T-helper 22 cell (primary cell): Measurements from ENCODE around the gene LMTK3.

Experiments
- DNase-seq: peaks from one replicate; pipeline ENCODE4 v3.0.0-alpha.2; 2020; ENCODE audit warnings: low read depth

The LMTK3 gene

GRCh38 chr19:48471836-48472235 lies 39.8 kb downstream of the LMTK3 start:
- DNase-seq = no peak

- no peak for DNase-seq
These were observed 40.8 kb downstream of the LMTK3 start for GRCh38 chr19:48470856-48471255.

- DNase-seq = no peak
These were observed 41.5 kb downstream of the LMTK3 start for GRCh38 chr19:48469934-48470680.

DNA sequence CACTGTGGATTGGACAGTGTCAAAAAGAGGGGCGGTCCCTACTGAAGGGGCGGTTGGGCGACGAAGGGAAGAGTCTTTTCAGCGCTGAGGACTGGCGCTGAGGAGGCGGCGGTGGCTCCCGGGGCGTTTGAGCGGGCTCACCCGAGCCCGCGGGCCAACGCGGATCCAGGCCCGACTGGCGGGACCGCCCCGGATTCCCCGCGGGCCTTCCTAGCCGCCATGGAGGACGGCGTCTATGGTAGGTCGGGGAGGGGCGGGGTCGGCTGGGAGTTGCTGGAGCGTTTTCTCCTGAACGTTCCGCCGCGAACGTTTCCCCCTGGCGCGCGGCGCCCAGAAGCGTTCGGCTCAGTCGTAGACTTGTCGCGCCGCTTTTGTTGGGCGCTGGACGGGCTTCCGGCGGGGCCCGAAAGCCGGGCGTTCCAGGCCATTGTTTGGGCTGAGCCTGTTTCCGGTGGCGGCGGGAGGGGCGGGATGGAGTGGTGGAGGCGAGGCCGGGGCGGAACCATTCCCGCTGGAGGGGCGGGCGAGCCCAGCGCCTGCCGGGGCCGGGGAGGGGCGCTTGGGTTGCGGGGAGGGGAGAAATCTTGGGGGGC lies 42.2 kb downstream of the LMTK3 start, which contains the start of gene CYTH2:
CYTH2 (plus strand) TSS at position 81 of the 593 bp plus-strand sequence; CDS start at position 220, 139 bp downstream.
- peak; percentile 62 for DNase-seq

DNA sequence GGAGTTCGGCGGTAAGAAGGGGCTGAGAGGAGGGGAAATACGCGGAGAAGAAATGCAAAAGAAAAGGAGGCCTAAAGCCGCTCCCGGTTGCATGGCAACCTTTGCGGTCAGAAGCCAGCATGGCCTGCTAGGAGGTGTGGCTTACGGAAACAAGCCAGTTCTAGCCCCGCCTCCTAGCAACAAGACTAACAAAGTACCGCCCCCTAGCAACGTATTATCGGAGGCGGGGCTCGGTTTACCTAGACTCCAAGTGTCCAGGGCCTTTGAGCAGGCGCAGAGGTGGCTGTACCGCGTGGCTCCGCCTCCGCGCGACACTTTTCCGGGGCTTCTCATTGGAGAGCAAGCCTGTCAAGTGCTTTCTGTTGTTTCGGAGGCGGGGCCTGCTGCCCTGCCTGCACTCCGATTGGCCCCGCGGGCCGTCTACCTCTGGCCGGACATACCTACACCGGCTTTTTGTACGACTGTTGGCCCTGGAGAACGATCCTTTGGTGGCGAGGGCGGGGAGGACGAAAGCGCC lies 42.8 kb downstream of the LMTK3 start:
- DNase-seq = peak; percentile 100

DNA sequence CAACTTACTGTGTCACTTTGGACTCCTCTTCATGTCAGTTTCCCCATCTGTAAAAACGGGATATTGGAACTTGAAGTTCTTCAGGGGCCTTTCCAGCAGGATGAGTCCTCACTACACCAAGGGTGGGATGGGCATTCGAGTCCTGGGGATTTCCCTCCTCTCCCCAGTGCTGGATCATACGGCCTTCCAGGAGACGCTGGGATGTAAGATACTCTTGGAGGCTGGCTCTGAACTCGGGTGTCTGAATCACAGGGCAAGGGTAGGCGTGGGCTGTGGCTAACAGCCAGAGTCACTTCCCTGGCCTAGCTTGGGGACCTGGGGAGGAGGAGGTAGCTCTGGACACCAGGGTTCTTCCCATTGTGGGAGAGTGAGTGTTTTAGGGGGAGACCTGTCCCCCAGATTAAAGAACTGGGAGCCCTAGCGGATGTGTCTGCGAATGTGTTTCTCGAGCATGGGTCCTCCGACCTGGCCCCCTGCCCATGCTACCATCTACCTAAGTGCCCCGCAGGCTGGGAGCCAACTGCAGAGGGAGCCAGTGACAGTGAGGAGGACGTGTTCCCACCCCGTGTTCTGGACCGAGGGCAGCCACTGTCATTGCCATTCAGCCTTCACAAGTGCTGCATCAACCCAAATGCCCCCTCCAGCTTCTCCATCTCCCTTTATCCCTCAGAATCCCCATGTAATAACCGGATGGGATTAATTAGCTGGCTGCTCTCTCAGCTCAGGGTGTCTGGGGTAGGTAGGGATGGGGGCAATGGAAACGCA lies 44.9 kb downstream of the LMTK3 start:
- no peak for DNase-seq

DNA sequence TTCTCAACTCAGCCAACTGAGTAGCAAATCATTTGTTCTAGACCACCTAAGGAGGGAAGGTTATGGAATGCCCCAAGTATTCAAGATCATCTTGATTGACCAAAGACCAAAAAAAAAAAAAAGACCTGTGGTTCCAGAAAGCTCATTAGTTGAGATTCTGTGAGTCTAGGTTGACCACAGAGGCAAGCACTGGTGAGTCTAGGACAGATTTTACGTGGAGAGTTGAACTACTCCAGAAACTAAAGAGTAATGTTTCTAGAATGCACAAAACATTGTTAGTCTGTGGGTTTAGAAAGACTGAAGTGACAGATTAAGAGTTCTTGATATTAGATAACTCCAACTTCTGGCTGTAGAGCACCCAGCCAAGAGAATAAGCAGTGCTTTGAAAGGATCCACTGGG lies 46.4 kb downstream of the LMTK3 start:
- DNase-seq = no peak

- no peak for DNase-seq
These were observed 49.5 kb downstream of the LMTK3 start for GRCh38 chr19:48461982-48462655.

- no peak for DNase-seq
These were observed 50.0 kb downstream of the LMTK3 start for GRCh38 chr19:48461651-48461981.

- DNase-seq = no peak
These were observed 53.6 kb downstream of the LMTK3 start for GRCh38 chr19:48458016-48458415.

DNA sequence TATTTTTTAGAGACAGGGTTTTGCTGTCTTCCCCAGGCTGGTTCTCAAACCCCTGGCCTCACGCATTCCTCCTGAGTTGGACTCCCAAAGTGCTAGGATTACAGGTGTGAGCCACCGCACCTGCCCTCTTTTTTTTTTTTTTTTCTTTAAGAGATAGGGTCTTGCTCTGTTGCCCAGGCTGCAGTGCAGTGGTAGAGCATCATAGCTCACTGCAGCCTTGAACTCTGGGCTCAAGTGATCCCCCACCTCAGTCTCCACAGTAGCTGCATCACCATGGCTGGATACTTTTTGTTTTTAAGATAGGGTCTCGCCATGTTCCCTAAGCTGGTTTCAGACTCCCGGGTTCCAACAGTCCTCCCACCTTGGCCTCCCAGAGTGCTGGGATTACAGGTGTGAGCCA lies 54.8 kb downstream of the LMTK3 start:
- DNase-seq = no peak

DNA sequence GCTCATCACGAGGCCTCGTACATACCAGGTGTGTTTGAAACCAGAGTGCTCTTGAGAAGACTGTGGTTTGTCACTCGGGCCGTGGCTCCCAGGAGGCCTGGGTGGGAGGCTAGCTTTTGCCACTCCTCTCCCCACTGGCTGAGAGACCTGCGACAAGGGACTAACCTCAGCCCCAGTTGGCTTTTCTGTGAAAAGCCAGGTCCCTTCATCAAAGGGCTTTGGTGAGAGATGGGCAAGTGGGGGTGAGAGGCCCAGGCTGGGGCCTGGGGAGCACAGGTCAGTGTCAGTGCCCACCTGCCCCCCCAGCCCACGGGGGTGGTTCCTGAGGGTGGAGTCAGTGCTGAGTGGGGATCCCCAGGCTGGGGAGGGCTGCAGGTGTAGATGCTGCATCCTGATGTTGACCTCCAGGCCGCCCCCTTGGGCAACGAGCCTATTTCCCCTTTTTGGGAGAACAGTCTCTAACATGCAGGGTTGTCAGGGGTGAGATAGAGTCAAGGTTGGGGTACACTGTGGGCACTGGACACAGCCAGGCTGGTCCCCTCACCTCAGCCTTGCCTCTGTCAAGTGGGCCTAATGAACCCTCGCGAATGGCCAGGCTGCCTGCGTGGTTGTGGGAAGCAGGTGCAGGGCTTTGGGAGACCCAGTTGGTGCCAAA lies 55.6 kb downstream of the LMTK3 start:
- no peak for DNase-seq

DNA sequence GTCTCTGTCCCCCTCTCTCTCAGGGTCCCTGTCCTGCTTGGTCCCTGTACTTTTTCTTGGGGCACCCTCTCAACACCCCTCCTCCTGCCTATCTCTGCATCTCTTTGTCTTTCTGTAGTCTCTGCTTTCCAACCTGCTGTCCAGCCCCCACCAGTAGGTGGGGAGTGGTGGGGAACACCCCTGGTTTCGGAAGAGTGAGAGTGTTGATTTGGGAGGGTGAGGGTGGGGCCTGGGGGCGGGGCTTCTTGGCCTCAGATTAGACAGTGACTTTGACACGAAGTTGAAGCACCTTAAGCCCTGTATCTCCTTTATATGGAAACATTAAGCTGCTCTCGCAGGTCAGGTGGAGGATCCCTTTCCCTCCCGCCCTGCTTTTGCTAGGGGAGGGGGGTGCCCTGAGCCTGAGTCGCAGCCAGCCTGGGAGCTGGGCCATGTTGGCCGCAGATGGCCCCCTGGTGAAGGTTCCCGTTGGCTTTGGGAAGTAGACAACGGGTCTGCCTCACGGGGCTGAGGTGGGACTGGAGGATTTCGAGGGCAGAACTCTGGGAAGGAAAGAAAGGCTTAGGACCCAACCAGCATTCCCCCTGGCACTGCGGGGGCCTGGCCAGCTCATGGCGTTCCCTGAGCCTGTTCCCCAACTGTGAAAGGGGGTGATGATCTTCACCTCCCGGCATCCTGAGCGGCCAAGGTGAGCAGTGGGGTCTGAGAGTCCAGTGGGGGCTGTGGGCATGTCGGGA lies 56.3 kb downstream of the LMTK3 start, which contains the start of gene KCNJ14:
KCNJ14 (plus strand) TSS at position 404 of the 737 bp plus-strand sequence. CDS start 6,151 bp downstream, outside the sequence.
- no peak for DNase-seq

DNA sequence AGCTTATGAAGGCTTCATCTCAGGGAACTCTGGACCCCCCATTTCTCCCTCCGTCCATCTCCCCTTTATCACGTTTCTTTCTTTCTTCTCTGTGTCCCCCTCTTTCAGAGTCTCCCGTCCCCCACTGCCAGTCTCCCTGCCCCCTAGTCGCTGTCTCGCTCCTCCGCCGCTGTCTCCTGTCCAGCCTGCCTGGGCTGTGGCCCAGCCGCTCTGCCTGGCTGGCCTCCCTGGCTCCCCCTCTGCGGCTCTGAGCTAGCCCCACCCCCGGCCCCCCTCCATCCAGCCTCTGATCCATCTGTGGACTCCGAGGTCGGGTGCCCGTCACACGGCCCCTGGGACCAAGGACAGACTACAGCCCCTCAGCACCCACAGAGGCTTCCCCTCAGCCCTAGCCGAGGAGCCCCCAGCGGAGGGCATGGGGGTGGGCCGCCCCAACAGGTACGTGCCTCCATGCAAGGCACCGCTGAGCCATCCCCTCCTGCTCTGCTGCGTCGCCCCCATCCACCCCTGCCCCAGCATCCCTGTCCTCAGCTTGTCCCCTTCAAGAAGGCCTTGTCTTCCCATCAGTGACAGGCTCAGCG lies 57.4 kb downstream of the LMTK3 start:
- DNase-seq = no peak

DNA sequence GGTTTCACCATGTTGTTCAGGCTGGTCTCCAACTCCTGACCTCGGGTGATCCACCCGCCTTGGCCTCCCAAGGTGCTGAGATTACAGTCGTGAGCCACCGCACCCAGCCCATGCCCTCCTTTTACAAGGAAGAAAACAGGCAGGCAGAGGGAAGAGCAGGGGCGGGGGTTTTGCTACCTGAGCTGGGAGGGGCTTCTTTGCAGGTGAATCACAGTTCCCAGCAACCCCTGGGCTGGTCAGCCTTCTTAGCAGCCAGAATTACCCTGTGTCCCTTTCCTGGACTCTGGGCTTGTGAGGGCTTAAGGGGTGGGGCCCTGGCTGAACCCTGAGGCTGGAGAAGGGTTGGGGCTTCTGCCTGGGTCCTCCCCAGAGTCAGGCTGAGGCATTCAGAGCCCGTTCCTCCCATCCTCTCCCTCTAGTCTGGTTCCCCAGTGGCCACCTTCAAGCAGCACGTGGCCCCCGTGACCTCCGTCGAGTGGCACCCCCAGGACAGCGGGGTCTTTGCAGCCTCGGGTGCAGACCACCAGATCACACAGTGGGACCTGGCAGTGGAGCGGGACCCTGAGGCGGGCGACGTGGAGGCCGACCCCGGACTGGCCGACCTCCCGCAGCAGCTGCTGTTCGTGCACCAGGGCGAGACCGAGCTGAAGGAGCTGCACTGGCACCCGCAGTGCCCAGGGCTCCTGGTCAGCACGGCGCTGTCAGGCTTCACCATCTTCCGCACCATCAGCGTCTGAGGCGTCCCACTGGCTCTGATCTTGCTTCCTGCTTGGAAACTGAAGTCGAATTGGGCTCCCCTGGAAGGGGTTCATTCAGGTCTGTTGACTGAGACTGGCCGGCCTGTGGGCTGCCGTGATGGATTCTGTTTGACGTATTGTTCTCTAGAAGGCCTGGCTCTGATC lies 59.1 kb downstream of the LMTK3 start:
- no peak for DNase-seq

DNA sequence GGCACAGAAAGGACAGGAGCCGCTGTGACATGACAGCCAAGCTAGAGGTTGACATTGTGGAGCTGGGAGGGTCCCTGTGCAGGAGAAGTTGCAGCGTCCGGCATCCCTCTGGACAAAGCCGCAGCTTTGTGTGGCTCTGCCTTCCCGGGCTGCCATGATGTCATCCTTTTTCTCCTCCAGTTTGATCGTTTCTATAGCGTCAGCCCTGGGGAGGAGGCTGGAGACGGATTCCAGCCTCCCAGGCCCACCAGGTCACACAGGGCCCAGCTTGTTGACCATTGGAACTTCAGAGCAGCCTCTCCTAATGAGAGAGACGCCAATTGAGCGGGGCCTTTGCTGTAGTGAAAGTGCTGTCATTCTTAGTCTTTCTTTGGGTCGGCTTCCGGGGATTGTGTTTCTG lies 60.0 kb downstream of the LMTK3 start:
- DNase-seq = no peak

DNA sequence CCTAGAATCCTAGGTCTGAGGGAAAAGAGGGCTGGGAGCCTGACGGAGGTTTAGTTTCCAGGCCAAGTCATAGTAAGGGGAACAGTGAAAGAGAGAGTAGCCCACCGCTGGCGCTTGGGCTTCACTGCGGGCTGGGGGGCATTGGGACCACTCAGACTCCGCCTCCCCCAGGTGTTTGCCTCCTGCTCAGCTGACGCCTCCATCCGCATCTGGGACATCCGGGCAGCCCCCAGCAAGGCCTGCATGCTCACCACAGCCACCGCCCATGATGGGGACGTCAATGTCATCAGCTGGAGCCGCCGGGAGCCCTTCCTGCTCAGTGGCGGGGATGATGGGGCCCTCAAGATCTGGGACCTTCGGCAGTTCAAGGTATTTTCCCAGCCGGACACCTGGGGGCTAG lies 60.8 kb downstream of the LMTK3 start:
- no peak for DNase-seq

DNA sequence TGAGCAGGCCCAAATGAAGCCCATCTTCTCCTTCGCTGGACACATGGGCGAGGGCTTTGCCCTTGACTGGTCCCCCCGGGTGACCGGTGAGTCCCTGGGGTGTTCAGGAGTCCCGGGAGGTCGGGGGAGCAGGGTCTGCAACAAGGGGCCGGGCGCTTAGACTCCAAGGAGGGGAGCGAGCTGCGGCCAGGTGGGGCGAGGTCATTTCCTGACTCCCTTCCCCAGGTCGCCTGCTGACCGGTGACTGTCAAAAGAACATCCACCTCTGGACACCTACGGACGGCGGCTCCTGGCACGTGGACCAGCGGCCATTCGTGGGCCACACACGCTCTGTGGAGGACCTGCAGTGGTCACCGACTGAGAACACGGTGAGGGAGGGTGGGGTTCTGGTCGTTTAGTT lies 61.2 kb downstream of the LMTK3 start:
- no peak for DNase-seq

- no peak for DNase-seq
These were observed 63.1 kb downstream of the LMTK3 start for GRCh38 chr19:48448563-48448962.

DNA sequence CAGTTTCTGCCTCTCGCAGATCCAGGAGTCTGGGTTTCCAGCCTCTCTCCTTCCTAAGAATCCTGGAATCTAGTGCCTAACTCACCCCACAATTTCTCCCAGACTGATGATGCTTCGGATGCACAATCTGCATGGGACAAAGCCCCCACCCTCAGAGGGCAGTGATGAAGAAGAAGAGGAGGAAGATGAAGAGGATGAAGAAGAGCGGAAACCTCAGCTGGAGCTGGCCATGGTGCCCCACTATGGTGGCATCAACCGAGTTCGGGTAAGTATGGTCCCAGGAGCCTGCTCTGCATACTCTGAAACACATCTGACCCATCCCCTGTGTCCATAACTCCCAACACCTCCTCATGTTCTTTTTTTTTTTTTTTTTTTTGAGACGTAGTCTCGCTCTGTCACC lies 65.1 kb downstream of the LMTK3 start:
- DNase-seq = no peak
